LNCaP clone FGC (cell line): ENCODE data around the gene IMMP1L.

ENCODE experiments used
- DNase-seq: peaks from one replicate; pipeline ENCODE4 v3.0.0-alpha.2; 2011; ENCODE audit warnings: low read depth
- H3K4me3 ChIP-seq: 2 replicates; pipeline ENCODE4 v1.5.1; 2011; ENCODE audit warnings: mild to moderate bottlenecking, low read depth, low read length, control low read depth
- TF ChIP-seq, protein P1 (sequence below): IDR thresholded peaks from 2 replicates; pipeline ENCODE4 v1.5.1; 2012; ENCODE audit warnings: mild to moderate bottlenecking; ENCODE audit not compliant: control insufficient read depth, insufficient read depth; ENCODE audit errors: extremely low read depth

IMMP1L gene

DNA sequence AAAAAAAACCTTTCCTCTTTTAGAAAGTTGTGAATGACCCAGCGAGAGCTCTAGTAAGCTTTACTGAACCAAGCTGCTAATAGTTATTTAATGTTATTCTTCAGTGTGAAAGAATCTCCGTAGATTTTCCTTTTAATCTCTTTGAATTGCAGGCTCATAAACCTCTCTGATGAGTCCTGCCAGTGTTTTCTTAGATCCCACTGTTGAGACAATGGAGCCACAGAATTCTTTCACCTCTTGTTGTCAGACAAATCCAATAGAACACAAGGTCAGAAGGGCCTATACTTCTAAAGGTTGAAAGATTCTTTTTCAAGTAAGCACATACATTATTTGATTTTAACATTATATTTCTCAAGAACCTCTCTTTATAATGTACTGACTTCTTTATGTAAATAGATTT lies 87.6 kb downstream of the IMMP1L start:
- no peak for DNase-seq
- no peak overlapping the region for H3K4me3 ChIP-seq

DNA sequence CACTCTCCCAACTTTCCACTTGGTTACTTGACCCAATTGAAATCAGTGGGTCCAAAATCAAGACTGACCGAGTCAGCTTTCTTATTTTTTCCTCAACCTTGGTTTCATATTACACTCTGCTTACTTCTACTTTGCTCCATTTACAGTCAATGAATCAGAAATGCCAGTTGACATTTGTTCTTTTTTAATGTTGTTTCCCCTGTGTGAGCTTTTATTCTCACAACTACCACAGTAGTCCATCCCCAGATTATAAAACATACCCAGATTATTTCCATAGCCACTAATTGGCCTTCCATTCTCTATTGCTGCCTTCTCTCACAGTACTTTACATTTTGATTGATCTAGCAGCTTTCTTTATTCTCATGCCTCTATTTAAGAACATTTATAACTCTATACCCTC lies 89.8 kb downstream of the IMMP1L start:
- H3K4me3 ChIP-seq = no peak overlapping the region
- TF ChIP-seq, protein P1, sequence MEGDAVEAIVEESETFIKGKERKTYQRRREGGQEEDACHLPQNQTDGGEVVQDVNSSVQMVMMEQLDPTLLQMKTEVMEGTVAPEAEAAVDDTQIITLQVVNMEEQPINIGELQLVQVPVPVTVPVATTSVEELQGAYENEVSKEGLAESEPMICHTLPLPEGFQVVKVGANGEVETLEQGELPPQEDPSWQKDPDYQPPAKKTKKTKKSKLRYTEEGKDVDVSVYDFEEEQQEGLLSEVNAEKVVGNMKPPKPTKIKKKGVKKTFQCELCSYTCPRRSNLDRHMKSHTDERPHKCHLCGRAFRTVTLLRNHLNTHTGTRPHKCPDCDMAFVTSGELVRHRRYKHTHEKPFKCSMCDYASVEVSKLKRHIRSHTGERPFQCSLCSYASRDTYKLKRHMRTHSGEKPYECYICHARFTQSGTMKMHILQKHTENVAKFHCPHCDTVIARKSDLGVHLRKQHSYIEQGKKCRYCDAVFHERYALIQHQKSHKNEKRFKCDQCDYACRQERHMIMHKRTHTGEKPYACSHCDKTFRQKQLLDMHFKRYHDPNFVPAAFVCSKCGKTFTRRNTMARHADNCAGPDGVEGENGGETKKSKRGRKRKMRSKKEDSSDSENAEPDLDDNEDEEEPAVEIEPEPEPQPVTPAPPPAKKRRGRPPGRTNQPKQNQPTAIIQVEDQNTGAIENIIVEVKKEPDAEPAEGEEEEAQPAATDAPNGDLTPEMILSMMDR = no peak
- no peak for DNase-seq

More for the DNA sequence above, 87.6 kb downstream of the IMMP1L start:
- TF ChIP-seq, protein P1 = no peak

DNA sequence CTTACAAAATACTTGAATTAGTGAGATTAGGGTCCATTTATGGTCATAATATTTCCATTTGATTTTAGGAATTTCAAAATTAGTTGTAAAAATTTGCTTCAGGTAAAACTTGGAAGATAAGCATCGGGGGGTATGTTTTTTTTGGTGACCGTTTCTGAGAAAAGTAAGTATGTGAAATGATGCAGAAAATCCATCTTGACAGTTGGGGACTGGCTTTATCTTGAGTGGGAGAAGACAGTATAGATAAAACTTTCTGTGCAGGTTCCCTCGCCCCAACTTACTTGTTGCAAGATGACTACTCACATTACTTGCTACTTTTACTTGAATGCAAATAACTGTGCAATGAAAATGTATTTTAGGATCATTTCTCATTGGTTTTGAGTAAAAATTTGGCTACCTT lies 90.3 kb downstream of the IMMP1L start:
- TF ChIP-seq, protein P1 = no peak
- H3K4me3 ChIP-seq = no peak overlapping the region
- DNase-seq = no peak

DNA sequence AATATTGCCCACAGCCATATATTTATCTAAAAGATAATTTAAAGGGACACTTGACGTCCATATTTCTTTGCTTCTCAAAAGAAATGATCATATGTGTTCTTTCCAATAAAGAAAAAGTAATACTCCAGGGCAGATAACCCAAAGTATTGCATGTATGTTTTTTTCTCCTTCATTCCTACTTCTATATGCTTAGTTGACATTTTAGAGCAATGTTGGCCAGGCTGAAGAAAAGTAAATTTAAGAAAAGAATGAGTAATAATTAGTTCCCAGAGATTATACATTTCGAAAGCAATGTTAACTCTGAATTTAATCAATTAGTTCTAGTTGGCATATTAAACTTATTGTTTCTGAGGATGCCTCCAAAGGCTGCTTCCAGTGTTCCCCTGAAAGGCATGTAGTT lies 91.6 kb downstream of the IMMP1L start:
- TF ChIP-seq, protein P1 = no peak
- no peak overlapping the region for H3K4me3 ChIP-seq
- no peak for DNase-seq

DNA sequence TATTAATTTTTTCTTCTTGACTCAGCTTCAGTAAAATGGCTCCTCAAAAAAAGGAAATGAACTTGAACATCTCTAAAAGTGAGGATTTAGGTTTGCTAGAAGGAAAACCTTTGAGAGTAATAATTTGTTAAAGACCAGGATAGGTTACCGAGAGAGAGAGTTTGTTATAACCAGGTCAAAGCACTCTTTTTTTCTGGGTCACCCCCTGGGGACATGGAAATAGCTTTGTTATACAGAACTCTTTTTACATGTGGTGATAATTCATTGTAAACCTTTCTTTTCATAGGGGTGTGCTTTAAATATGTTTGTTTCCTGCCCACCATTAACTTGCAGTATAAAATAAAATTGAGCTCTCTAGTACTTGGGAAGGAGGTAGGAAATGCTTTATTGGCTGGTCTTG lies 92.1 kb downstream of the IMMP1L start:
- DNase-seq = no peak
- TF ChIP-seq, protein P1 = no peak
- no peak overlapping the region for H3K4me3 ChIP-seq

DNA sequence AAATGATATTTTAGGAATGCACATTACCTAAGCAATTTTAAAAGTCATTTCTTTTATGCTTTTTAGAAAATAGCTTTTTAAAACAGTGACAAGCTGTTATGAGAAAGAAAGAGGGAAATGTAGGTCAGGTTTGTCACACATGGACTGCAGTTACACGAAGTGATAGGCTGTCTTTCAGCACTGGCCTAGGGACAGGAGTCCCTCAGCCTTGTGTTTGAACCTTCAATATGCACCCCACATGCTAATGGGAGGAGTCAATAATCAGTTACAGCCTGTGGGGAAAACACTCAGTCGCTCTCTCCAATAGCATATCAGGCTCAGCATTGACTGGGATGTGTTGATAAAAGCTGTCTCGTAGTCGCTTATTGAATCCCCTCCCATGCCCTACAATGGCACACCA lies 94.0 kb downstream of the IMMP1L start:
- TF ChIP-seq, protein P1 = no peak
- no peak for DNase-seq
- H3K4me3 ChIP-seq = no peak overlapping the region

DNA sequence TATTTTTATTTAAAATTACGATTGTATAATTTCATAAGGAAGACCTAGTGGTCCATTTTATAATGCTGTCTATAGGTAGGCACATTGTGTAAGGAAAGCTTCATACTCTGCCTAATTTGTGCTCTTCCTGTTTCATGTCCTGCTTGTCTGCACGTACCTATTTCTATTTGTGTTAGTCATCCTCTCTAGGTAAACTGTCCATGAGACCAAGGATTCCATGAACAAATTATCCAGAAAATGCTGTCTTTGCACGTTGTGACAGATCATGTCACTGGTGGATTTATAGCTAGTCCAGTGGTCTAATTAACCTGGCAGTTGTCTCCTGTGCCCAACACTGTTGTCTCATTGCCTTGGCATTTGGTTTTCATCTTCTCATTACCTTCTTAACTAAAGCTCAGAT lies 95.1 kb downstream of the IMMP1L start:
- no peak overlapping the region for H3K4me3 ChIP-seq
- TF ChIP-seq, protein P1 = no peak
- no peak for DNase-seq
